IPS-18a (cell line): Measurements from ENCODE around the gene JAZF1.

ENCODE experiments used
- H3K27ac ChIP-seq: one replicate; pipeline ENCODE4 v1.5.1; 2013; ENCODE audit warnings: low read length
- H3K27me3 ChIP-seq: one replicate; pipeline ENCODE4 v1.6.1; 2013; ENCODE audit warnings: mild to moderate bottlenecking, low read length; ENCODE audit not compliant: control insufficient read depth, insufficient read depth
- H3K36me3 ChIP-seq: one replicate; pipeline ENCODE4 v1.6.1; 2013; ENCODE audit warnings: low read depth, low read length; ENCODE audit not compliant: control insufficient read depth
- H3K4me1 ChIP-seq: one replicate; pipeline ENCODE4 v1.6.1; 2013; ENCODE audit warnings: low read depth, low read length; ENCODE audit not compliant: control insufficient read depth
- H3K4me3 ChIP-seq: one replicate; pipeline ENCODE4 v1.5.1; 2013; ENCODE audit warnings: low read length
- H3K9ac ChIP-seq: one replicate; pipeline ENCODE4 v1.6.1; 2013; ENCODE audit warnings: mild to moderate bottlenecking, low read length, moderate library complexity
- H3K9me3 ChIP-seq: one replicate; pipeline ENCODE4 v1.6.1; 2013; ENCODE audit warnings: low read depth, low read length; ENCODE audit not compliant: control insufficient read depth

Gene JAZF1

DNA sequence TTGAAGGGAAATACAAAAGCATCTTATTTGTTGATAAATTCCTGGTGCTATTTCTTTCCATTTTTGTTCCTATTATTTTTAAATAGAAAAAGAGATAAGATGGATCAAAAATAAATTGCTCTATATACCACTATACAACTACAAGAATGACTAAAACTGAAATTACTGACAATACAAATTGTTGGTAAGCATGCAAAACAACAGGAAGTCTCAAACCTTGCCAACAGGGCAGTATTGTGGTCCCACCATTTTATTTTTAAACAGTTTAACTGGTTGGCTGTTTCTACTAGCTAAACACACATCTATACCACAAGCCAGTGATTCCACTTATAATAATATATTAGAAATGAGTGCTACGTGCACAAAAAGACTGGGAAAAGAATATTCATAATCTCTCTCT, 213.0 kb downstream of the JAZF1 start:
- Histone ChIP-seq H3K4me1 (no peaks in the 10 kb centered on the region), H3K27me3 (no peaks in the 10 kb centered on the region), H3K36me3 (no peaks in the 10 kb centered on the region), H3K4me3 (no peak overlapping the region), H3K9ac (no peak overlapping the region), H3K27ac (no peak overlapping the region), H3K9me3 (no peaks in the 10 kb centered on the region)

DNA sequence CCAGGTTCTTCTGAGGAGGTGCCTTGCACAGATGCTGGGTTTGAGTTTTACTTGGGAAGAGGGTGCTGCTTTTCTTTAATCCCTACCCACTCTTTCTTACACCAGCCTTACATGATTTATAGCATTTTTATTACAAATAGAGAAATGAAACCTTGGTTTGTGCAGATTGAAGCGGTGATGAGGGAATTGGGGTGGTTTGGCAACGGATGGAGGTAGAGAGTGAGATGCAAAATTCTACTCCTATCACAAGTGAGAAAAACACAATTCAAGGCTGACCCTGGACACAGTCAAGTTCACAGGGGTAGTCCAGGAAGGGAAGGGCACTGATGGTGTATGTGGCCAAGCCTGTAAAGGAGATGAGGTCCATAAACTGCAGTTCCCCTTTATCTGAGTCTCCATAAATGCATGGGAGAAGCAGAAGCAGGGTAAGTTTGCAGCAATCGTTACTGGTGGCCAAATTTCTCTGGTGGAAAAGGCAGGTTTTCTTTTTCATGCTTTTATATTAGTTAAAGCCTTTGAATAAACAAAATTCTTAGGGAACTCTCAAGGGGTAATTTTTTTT, 214.3 kb downstream of the JAZF1 start:
- Histone ChIP-seq H3K9me3 (no peaks in the 10 kb centered on the region), H3K4me3 (no peak overlapping the region), H3K27me3 (no peaks in the 10 kb centered on the region), H3K27ac (no peak overlapping the region), H3K36me3 (no peaks in the 10 kb centered on the region), H3K9ac (no peak overlapping the region), H3K4me1 (no peaks in the 10 kb centered on the region)

DNA sequence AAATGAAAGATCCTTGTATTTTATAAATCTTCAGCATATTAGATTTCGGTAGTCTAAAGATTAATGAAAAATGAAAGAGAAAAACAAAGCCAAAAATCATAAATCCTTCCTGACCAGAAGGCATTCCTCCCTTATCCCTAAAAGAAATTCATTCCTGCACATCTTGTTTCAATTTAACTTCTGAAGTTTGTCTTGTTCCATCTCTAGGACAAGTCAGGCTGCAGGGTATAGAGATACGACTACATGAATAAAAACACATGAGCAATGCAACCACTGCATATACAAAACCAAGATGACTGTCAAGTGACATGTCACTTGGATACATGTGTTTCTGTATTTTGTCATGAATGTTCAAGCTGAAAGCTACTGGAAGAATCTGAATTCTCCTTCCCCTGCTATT, 214.9 kb downstream of the JAZF1 start:
- no peaks in the 10 kb centered on the region for H3K36me3 ChIP-seq
- no peak overlapping the region for H3K4me3 ChIP-seq
- H3K27me3 ChIP-seq, result no peaks in the 10 kb centered on the region
- no peak overlapping the region for H3K27ac ChIP-seq
- H3K9me3 ChIP-seq, result no peaks in the 10 kb centered on the region
- no peak overlapping the region for H3K9ac ChIP-seq
- no peaks in the 10 kb centered on the region for H3K4me1 ChIP-seq

GRCh38 chr7:27964820-27965219, 215.8 kb downstream of the JAZF1 start:
- no peak overlapping the region for H3K4me3 ChIP-seq
- H3K27me3 ChIP-seq, result no peaks in the 10 kb centered on the region
- no peak overlapping the region for H3K27ac ChIP-seq
- H3K9me3 ChIP-seq, result no peaks in the 10 kb centered on the region
- no peak overlapping the region for H3K9ac ChIP-seq
- no peaks in the 10 kb centered on the region for H3K4me1 ChIP-seq
- H3K36me3 ChIP-seq, result no peaks in the 10 kb centered on the region

GRCh38 chr7:27963056-27963455, 217.5 kb downstream of the JAZF1 start:
- Histone ChIP-seq H3K4me3 (no peak overlapping the region), H3K9ac (no peak overlapping the region), H3K9me3 (no peaks in the 10 kb centered on the region), H3K27ac (no peak overlapping the region), H3K4me1 (no peaks in the 10 kb centered on the region), H3K27me3 (no peaks in the 10 kb centered on the region), H3K36me3 (no peaks in the 10 kb centered on the region)

- H3K27ac ChIP-seq, result no peak overlapping the region
- no peaks in the 10 kb centered on the region for H3K4me1 ChIP-seq
- H3K27me3 ChIP-seq, result no peaks in the 10 kb centered on the region
- H3K9ac ChIP-seq, result no peak overlapping the region
- no peaks in the 10 kb centered on the region for H3K9me3 ChIP-seq
- no peak overlapping the region for H3K4me3 ChIP-seq
- H3K36me3 ChIP-seq, result no peaks in the 10 kb centered on the region
These were observed 218.3 kb downstream of the JAZF1 start for GRCh38 chr7:27962273-27962672.

DNA sequence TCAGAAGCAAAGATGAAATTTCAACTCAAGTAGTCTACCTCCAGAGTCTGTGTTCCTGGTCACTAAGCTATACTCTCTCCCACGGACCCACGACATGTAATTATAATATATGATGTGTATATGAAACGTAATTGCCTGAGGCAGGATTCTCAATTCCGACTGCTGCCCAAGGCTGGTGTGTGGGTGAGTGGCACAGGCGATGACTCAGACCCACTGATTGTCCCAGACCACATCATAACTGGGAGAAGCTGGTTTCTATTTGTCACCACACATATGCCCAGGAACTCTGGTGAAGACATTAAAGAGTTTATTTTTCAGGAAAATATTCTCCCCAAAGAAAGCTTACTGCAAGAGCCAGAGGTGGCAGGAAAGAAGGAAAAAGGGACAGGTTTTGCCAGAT, 219.3 kb downstream of the JAZF1 start:
- H3K9ac ChIP-seq, result no peak overlapping the region
- no peaks in the 10 kb centered on the region for H3K36me3 ChIP-seq
- H3K4me3 ChIP-seq, result no peak overlapping the region
- H3K27ac ChIP-seq, result no peak overlapping the region
- H3K9me3 ChIP-seq, result no peaks in the 10 kb centered on the region
- H3K4me1 ChIP-seq, result no peaks in the 10 kb centered on the region
- no peaks in the 10 kb centered on the region for H3K27me3 ChIP-seq

DNA sequence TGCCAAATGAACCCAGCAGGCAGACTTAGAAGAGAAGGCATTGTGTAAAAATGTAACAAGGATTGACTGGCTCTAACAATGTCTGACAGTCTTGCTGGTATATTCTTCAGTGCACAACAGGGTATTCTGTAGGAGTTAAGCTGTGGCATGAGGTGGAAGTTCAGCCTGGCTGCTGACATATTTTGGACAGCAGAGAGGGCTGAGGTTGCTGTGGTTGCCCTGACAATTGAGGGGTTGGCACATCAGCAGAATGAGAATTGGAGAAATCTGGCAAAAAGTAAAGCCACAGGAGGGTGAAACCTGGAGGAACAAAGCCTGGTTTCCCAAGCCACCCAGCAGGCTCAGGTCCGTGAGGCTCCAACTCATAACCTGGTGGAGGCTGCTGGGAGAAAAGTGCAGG, 220.2 kb downstream of the JAZF1 start:
- Histone ChIP-seq H3K36me3 (no peaks in the 10 kb centered on the region), H3K4me1 (no peaks in the 10 kb centered on the region), H3K27ac (no peak overlapping the region), H3K4me3 (no peak overlapping the region), H3K9ac (no peak overlapping the region), H3K27me3 (no peaks in the 10 kb centered on the region), H3K9me3 (no peaks in the 10 kb centered on the region)

DNA sequence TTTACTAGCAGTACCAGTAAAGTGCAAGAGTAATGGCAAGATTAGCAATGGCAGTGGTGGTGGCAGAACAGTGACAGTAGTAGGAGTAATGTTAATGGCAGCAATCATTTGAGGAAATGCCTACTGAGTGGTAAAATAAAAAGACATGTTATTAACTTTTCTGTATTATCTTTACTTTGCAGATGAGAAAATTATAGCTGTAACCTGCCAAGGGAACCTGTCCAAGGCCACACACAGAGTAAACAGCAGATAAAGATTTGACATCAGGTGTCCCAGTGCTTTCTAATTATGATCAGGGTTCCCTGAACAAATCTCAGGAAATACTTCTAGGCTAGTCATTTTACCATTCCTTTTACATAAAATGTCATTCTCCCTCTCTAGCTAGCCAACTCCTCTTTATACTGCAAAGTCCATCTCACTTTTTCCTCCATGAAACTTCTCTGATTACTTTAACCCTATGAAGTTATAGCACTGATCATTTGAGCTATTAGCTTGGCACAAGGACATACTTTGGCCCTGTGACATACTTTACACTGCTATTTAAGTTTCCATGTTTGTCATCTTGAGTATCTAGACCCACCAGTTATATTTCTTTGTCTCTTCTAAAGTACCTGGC, 221.6 kb downstream of the JAZF1 start:
- Histone ChIP-seq H3K4me1 (no peaks in the 10 kb centered on the region), H3K27me3 (no peaks in the 10 kb centered on the region), H3K9ac (no peak overlapping the region)

GRCh38 chr7:27955596-27955995, 225.0 kb downstream of the JAZF1 start:
- H3K9ac ChIP-seq, result no peak overlapping the region
- H3K4me3 ChIP-seq, result no peak overlapping the region
- H3K9me3 ChIP-seq, result no peaks in the 10 kb centered on the region
- H3K27ac ChIP-seq, result no peak overlapping the region
- H3K27me3 ChIP-seq, result no peaks in the 10 kb centered on the region
- no peaks in the 10 kb centered on the region for H3K36me3 ChIP-seq
- no peaks in the 10 kb centered on the region for H3K4me1 ChIP-seq

More for the DNA sequence above, 221.6 kb downstream of the JAZF1 start:
- H3K36me3 ChIP-seq, result no peaks in the 10 kb centered on the region
- no peak overlapping the region for H3K27ac ChIP-seq
- no peaks in the 10 kb centered on the region for H3K9me3 ChIP-seq
- H3K4me3 ChIP-seq, result no peak overlapping the region

GRCh38 chr7:27955011-27955410, 225.6 kb downstream of the JAZF1 start:
- no peak overlapping the region for H3K9ac ChIP-seq
- no peaks in the 10 kb centered on the region for H3K4me1 ChIP-seq
- H3K9me3 ChIP-seq, result no peaks in the 10 kb centered on the region
- no peaks in the 10 kb centered on the region for H3K27me3 ChIP-seq
- H3K27ac ChIP-seq, result no peak overlapping the region
- H3K36me3 ChIP-seq, result no peaks in the 10 kb centered on the region
- H3K4me3 ChIP-seq, result no peak overlapping the region

GRCh38 chr7:27953777-27954176, 226.8 kb downstream of the JAZF1 start:
- no peak overlapping the region for H3K9ac ChIP-seq
- no peaks in the 10 kb centered on the region for H3K36me3 ChIP-seq
- no peak overlapping the region for H3K27ac ChIP-seq
- no peaks in the 10 kb centered on the region for H3K4me1 ChIP-seq
- H3K4me3 ChIP-seq, result no peak overlapping the region
- H3K9me3 ChIP-seq, result no peaks in the 10 kb centered on the region
- H3K27me3 ChIP-seq, result no peaks in the 10 kb centered on the region
